ENCODE data around the gene RPS10. TPM values are rescaled to one million over a fixed set of nuclear protein-coding genes. Genes with fewer than 3 reads are reported as not detected.
A peak's percentile ranks its signal among the peaks of the same experiment; 100 is the strongest.
"Not testable (repeated sequence)": the region's sequence is repeated elsewhere in the genome, so short reads cannot be mapped to it uniquely, and the experiment has no call there.

Gene RPS10
- total RNA-seq, 1 experiment from 2014 or later: 2,695 TPM

- Histone ChIP-seq H3K36me3 (no peaks in the 10 kb centered on the region), H3K9me3 (replicated peaks) (no peaks in the 10 kb centered on the region), H3K4me3 (no peak overlapping the region), H3K27ac (no peak overlapping the region), H3K27me3 (replicated peaks) (no peaks in the 10 kb centered on the region), H3K4me1 (replicated peaks) (peaks cover 18% of the 10 kb centered on the region)
- DNase-seq (ENCODE audit: low read depth in 1 of 2, low spot score in 2 of 2): peak in 1 of 2 experiments; percentile 33
These were observed 42.7 kb downstream of the RPS10 start for GRCh38 chr6:34383161-34383631.

GRCh38 chr6:34381081-34381480 lies 44.8 kb downstream of the RPS10 start:
- Histone ChIP-seq H3K36me3 (no peaks in the 10 kb centered on the region), H3K27ac (no peak overlapping the region), H3K4me3 (no peak overlapping the region), H3K27me3 (replicated peaks) (no peaks in the 10 kb centered on the region), H3K9me3 (replicated peaks) (no peaks in the 10 kb centered on the region), H3K4me1 (replicated peaks) (peaks cover 10% of the 10 kb centered on the region)
- DNase-seq (ENCODE audit: low read depth in 1 of 2, low spot score in 2 of 2): no peak

- Histone ChIP-seq H3K27me3 (replicated peaks) (no peaks in the 10 kb centered on the region), H3K27ac (no peak overlapping the region), H3K4me3 (no peak overlapping the region), H3K4me1 (replicated peaks) (peaks cover 5% of the 10 kb centered on the region), H3K9me3 (replicated peaks) (no peaks in the 10 kb centered on the region), H3K36me3 (no peaks in the 10 kb centered on the region)
- DNase-seq (ENCODE audit: low read depth in 1 of 2, low spot score in 2 of 2): no peak
These were observed 47.4 kb downstream of the RPS10 start for GRCh38 chr6:34378470-34378869.

- no peaks in the 10 kb centered on the region; the same call in 1 of the 2 replicates for H3K4me1 ChIP-seq (replicated peaks)
- no peaks in the 10 kb centered on the region for H3K36me3 ChIP-seq
- H3K4me3 ChIP-seq: no peak overlapping the region
- no peaks in the 10 kb centered on the region for H3K27me3 ChIP-seq (replicated peaks)
- no peak overlapping the region for H3K27ac ChIP-seq
- no peaks in the 10 kb centered on the region for H3K9me3 ChIP-seq (replicated peaks)
- no peak for DNase-seq (ENCODE audit: low read depth in 1 of 2, low spot score in 2 of 2)
These were observed 47.9 kb downstream of the RPS10 start for GRCh38 chr6:34377984-34378383.

- not testable (repeated sequence) for H3K36me3 ChIP-seq; H3K4me1 ChIP-seq (replicated peaks); H3K27me3 ChIP-seq (replicated peaks); H3K9me3 ChIP-seq (replicated peaks); DNase-seq (ENCODE audit: low read depth in 1 of 2, low spot score in 2 of 2); H3K4me3 ChIP-seq; H3K27ac ChIP-seq
These were observed 48.3 kb downstream of the RPS10 start for GRCh38 chr6:34377571-34377970.

- Histone ChIP-seq H3K27ac (no peak overlapping the region), H3K36me3 (no peaks in the 10 kb centered on the region), H3K4me1 (replicated peaks) (no peaks in the 10 kb centered on the region), H3K4me3 (no peak overlapping the region), H3K27me3 (replicated peaks) (no peaks in the 10 kb centered on the region), H3K9me3 (replicated peaks) (no peaks in the 10 kb centered on the region)
- no peak for DNase-seq (ENCODE audit: low read depth in 1 of 2, low spot score in 2 of 2)
These were observed 50.0 kb downstream of the RPS10 start for GRCh38 chr6:34375833-34376232.

- H3K27ac ChIP-seq: no peak overlapping the region
These were observed 51.4 kb downstream of the RPS10 start for GRCh38 chr6:34374508-34374907.

GRCh38 chr6:34374069-34374468 lies 51.8 kb downstream of the RPS10 start:
- Histone ChIP-seq H3K36me3 (no peaks in the 10 kb centered on the region; the same call in 1 of the 2 replicates), H3K9me3 (replicated peaks) (no peaks in the 10 kb centered on the region), H3K27ac (no peak overlapping the region), H3K4me1 (replicated peaks) (no peaks in the 10 kb centered on the region), H3K4me3 (no peak overlapping the region), H3K27me3 (replicated peaks) (no peaks in the 10 kb centered on the region)
- no peak for DNase-seq (ENCODE audit: low read depth in 1 of 2, low spot score in 2 of 2)

More at GRCh38 chr6:34374508-34374907, 51.4 kb downstream of the RPS10 start:
- Histone ChIP-seq H3K9me3 (replicated peaks) (no peaks in the 10 kb centered on the region), H3K27me3 (replicated peaks) (no peaks in the 10 kb centered on the region), H3K4me3 (no peak overlapping the region), H3K4me1 (replicated peaks) (no peaks in the 10 kb centered on the region), H3K36me3 (no peaks in the 10 kb centered on the region; the same call in 1 of the 2 replicates)
- no peak for DNase-seq (ENCODE audit: low read depth in 1 of 2, low spot score in 2 of 2)

- no peaks in the 10 kb centered on the region for H3K4me1 ChIP-seq (replicated peaks)
- no peak overlapping the region for H3K4me3 ChIP-seq
- H3K36me3 ChIP-seq: no peaks in the 10 kb centered on the region; the same call in 1 of the 2 replicates
- no peak for DNase-seq (ENCODE audit: low read depth in 1 of 2, low spot score in 2 of 2)
- no peaks in the 10 kb centered on the region for H3K27me3 ChIP-seq (replicated peaks)
- H3K9me3 ChIP-seq (replicated peaks): no peaks in the 10 kb centered on the region
- H3K27ac ChIP-seq: no peak overlapping the region
These were observed 52.4 kb downstream of the RPS10 start for GRCh38 chr6:34373511-34373910.

GRCh38 chr6:34371865-34372264 lies 54.0 kb downstream of the RPS10 start:
- not testable (repeated sequence) for H3K27ac ChIP-seq; H3K9me3 ChIP-seq (replicated peaks); H3K4me3 ChIP-seq; H3K27me3 ChIP-seq (replicated peaks); H3K36me3 ChIP-seq; H3K4me1 ChIP-seq (replicated peaks); DNase-seq (ENCODE audit: low read depth in 1 of 2, low spot score in 2 of 2)

- no peak for DNase-seq (ENCODE audit: low read depth in 1 of 2, low spot score in 2 of 2)
- H3K36me3 ChIP-seq: no peaks in the 10 kb centered on the region; the same call in 1 of the 2 replicates
- no peaks in the 10 kb centered on the region for H3K9me3 ChIP-seq (replicated peaks)
- no peaks in the 10 kb centered on the region for H3K27me3 ChIP-seq (replicated peaks)
- H3K27ac ChIP-seq: no peak overlapping the region
- no peak overlapping the region for H3K4me3 ChIP-seq
- H3K4me1 ChIP-seq (replicated peaks): peaks cover 3% of the 10 kb centered on the region; the same call in 1 of the 2 replicates
These were observed 55.5 kb downstream of the RPS10 start for GRCh38 chr6:34370361-34370760.

- H3K27me3 ChIP-seq (replicated peaks): no peaks in the 10 kb centered on the region
- DNase-seq (ENCODE audit: low read depth in 1 of 2, low spot score in 2 of 2): no peak
- no peak overlapping the region for H3K4me3 ChIP-seq
- H3K27ac ChIP-seq: no peak overlapping the region
- H3K9me3 ChIP-seq (replicated peaks): no peaks in the 10 kb centered on the region
- no peaks in the 10 kb centered on the region; the same call in 1 of the 2 replicates for H3K36me3 ChIP-seq
- H3K4me1 ChIP-seq (replicated peaks): peaks cover 3% of the 10 kb centered on the region; the same call in 1 of the 2 replicates
These were observed 56.5 kb downstream of the RPS10 start for GRCh38 chr6:34369385-34369784.

Data from SJSA1 (cell line).